HCT116 (cell line): ENCODE results near the gene PFKM. TPM values are rescaled to one million over a fixed set of nuclear protein-coding genes. Genes with fewer than 3 reads are reported as not detected.

ENCODE experiments used
- ATF3 ChIP-seq: IDR thresholded peaks from 2 replicates; pipeline ENCODE4 v1.6.1; 2012
- CBX3 ChIP-seq: IDR thresholded peaks from 2 replicates; pipeline ENCODE4 v1.6.1; 2012; ENCODE audit warnings: low read depth
- CEBPB ChIP-seq: IDR thresholded peaks from 2 replicates; pipeline ENCODE4 v1.6.1; 2012; ENCODE audit warnings: low read depth
- ELF1 ChIP-seq: IDR thresholded peaks from 2 replicates; pipeline ENCODE4 v1.6.1; 2012; ENCODE audit warnings: low read depth, borderline replicate concordance
- EZH2 ChIP-seq: fragments of 200-600 bp; sonication (generic); IDR thresholded peaks from 2 replicates; pipeline ENCODE4 v1.6.1; 2017; ENCODE audit warnings: antibody characterized with exemption, mixed run types
- FOSL1 ChIP-seq: IDR thresholded peaks from 2 replicates; pipeline ENCODE4 v1.6.1; 2012; ENCODE audit warnings: low read depth
- POLR2A ChIP-seq: IDR thresholded peaks from 2 replicates; pipeline ENCODE4 v1.7.0; 2011; ENCODE audit warnings: borderline replicate concordance; ENCODE audit not compliant: insufficient read depth, insufficient read length; ENCODE audit errors: extremely low read depth
- RAD21 ChIP-seq: IDR thresholded peaks from 2 replicates; pipeline ENCODE4 v1.6.1; 2012; ENCODE audit warnings: low read depth, mild to moderate bottlenecking
- REST ChIP-seq: IDR thresholded peaks from 2 replicates; pipeline ENCODE4 v1.6.1; 2012; ENCODE audit warnings: low read depth
- SIN3A ChIP-seq: IDR thresholded peaks from 2 replicates; pipeline ENCODE4 v1.6.1; 2012; ENCODE audit warnings: low read depth
- TCF7L2 ChIP-seq: IDR thresholded peaks from 2 replicates; pipeline ENCODE4 v1.7.0; 2011; ENCODE audit warnings: borderline replicate concordance, inconsistent platforms; ENCODE audit not compliant: insufficient read depth, insufficient read length; ENCODE audit errors: extremely low read depth
- YY1 ChIP-seq: IDR thresholded peaks from 2 replicates; pipeline ENCODE4 v1.6.1; 2011; ENCODE audit warnings: low read length, low read depth, moderate library complexity, mild to moderate bottlenecking; ENCODE audit not compliant: insufficient replicate concordance; ENCODE audit errors: extremely low read depth
- ZFX ChIP-seq: fragments of 450-650 bp; IDR thresholded peaks from 2 replicates; pipeline ENCODE4 v1.6.1; 2017
- ZNF274 ChIP-seq: fragments of 200-500 bp; sonication (Bioruptor generic); IDR thresholded peaks from 2 replicates; pipeline ENCODE4 v1.6.1; 2014; ENCODE audit warnings: mild to moderate bottlenecking, low read depth, low read length, inconsistent platforms
- total RNA-seq: library from RNA; stranded (reverse); gene quantifications from one replicate; pipeline ENCODE4 v1.2.1, GENCODE V29; 2021; ENCODE audit not compliant: unreplicated experiment
- TF ChIP-seq, protein P1 (sequence below), 3 experiments: fragments of 200-600 bp in 1 of 3; sonication (generic) in 1 of 3; IDR thresholded peaks in 2 of 3; conservative IDR thresholded peaks in 1 of 3; 2 replicates each; pipeline ENCODE4 v1.5.1; 2012 to 2017; ENCODE audit warnings: low read depth in 2 of 3, low read length in 2 of 3, antibody characterized with exemption in 1 of 3, borderline replicate concordance in 1 of 3, control low read depth in 1 of 3, mild to moderate bottlenecking in 1 of 3, mixed read lengths in 1 of 3, mixed run types in 1 of 3, moderate library complexity in 1 of 3; ENCODE audit not compliant: insufficient read depth in 1 of 3

The PFKM gene
- total RNA-seq, 1 experiment from 2014 or later = 144 TPM

DNA sequence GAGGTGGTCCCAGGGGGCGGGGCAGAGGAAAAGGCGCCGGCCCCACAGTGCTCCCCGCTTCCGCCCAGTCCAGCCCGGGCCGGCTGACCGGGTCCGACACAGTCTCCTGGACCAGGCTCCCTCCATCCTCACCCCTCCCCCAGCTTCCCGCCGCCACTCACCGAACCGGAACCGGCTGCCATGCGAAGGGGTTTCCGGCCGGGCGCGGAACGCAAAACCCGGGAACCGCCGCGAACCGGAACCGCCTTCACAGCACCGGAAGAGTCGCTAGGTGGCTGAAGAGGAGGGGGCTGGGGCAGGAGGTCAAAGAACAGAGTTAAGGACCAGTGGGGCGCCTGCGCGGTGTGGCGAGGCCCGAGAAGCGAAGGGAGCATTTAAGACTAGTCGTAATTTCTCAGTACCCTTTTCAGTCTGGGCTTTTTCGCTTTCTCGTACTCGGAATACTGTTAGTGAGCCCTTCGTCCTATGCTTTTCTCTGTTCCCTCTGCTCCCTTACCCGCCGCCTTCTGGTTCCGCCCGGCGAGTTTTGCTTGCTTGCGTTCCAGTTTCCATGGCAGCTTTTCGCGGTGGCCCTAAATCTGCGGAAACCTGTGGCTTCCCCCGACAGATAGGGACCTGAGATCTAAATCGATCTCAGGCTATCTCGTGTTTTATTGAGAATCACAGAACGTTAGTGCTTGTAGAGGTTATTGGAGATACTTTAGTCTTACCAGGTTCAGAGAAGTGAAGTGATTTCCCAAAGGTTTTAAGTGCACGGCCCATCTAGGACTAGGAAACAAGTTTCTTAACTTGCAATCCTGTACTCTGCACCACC lies 13.1 kb upstream of the PFKM start, which contains the start of gene SENP1 (continued):
- TF ChIP-seq REST (no peak), YY1 (peak; percentile 75), TCF7L2 (peak; percentile 36), FOSL1 (no peak; the same call in 1 of the 2 replicates), CEBPB (no peak), ATF3 (no peak), RAD21 (no peak), SIN3A (no peak), EZH2 (no peak), ZFX (no peak; the same call in none of the 2 replicates), CBX3 (peak; percentile 90), ZNF274 (no peak), POLR2A (peak; percentile 34), ELF1 (peak; percentile 71)
- TF ChIP-seq, protein P1, sequence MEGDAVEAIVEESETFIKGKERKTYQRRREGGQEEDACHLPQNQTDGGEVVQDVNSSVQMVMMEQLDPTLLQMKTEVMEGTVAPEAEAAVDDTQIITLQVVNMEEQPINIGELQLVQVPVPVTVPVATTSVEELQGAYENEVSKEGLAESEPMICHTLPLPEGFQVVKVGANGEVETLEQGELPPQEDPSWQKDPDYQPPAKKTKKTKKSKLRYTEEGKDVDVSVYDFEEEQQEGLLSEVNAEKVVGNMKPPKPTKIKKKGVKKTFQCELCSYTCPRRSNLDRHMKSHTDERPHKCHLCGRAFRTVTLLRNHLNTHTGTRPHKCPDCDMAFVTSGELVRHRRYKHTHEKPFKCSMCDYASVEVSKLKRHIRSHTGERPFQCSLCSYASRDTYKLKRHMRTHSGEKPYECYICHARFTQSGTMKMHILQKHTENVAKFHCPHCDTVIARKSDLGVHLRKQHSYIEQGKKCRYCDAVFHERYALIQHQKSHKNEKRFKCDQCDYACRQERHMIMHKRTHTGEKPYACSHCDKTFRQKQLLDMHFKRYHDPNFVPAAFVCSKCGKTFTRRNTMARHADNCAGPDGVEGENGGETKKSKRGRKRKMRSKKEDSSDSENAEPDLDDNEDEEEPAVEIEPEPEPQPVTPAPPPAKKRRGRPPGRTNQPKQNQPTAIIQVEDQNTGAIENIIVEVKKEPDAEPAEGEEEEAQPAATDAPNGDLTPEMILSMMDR (IDR thresholded peaks at IDR 0.05 in 2 of 3, conservative IDR thresholded peaks at IDR 0.05 in 1 of 3; ENCODE audit: borderline replicate concordance in 1 of 3, insufficient read depth in 1 of 3, low read depth in 2 of 3, low read length in 2 of 3) = no peak; a peak in 1 of 6 replicates
